DND-41 (cell line): ENCODE data around the gene TRIM33.

Experiments
- ATAC-seq: fragments of 200-7000 bp; cut with Tn5 transposase; 3 replicates; pipeline ENCODE4 v1.9.1; 2021; ENCODE audit warnings: low read depth; ENCODE audit not compliant: insufficient read depth
- DNase-seq: peaks from one replicate; pipeline ENCODE4 v3.0.0-alpha.2; 2020
- H2AFZ ChIP-seq: 2 replicates; pipeline ENCODE4 v1.6.0; 2012; ENCODE audit warnings: low read depth, low read length
- H3K27ac ChIP-seq: 2 replicates; pipeline ENCODE4 v1.5.1; 2012; ENCODE audit warnings: low read length, inconsistent platforms
- H3K27me3 ChIP-seq: fragments of 200-600 bp; sonication (generic); 2 replicates; pipeline ENCODE4 v1.6.0; 2012; ENCODE audit warnings: low read length, mild to moderate bottlenecking, inconsistent platforms; ENCODE audit not compliant: insufficient read depth, poor library complexity
- H3K36me3 ChIP-seq: 2 replicates; pipeline ENCODE4 v1.5.1; 2012; ENCODE audit warnings: low read length, inconsistent platforms; ENCODE audit not compliant: insufficient read depth
- H3K4me1 ChIP-seq: 2 replicates; pipeline ENCODE4 v1.5.1; 2012; ENCODE audit warnings: mild to moderate bottlenecking, low read length; ENCODE audit not compliant: insufficient read depth
- H3K4me2 ChIP-seq: 2 replicates; pipeline ENCODE4 v1.6.0; 2012; ENCODE audit warnings: mild to moderate bottlenecking, moderate library complexity, low read length, inconsistent platforms; ENCODE audit not compliant: insufficient read depth
- H3K4me3 ChIP-seq, 2 experiments: fragments of 200-600 bp in 1 of 2; shearing (Covaris generic) in 1 of 2; 2 replicates each; pipeline ENCODE4 v1.5.1; 2012 to 2016; ENCODE audit warnings: inconsistent platforms in 2 of 2, low read length in 2 of 2, mild to moderate bottlenecking in 2 of 2, low read depth in 1 of 2, moderate library complexity in 1 of 2
- H3K79me2 ChIP-seq: 2 replicates; pipeline ENCODE4 v1.6.0; 2012; ENCODE audit warnings: low read length, inconsistent platforms; ENCODE audit not compliant: insufficient read depth
- H3K9ac ChIP-seq: 2 replicates; pipeline ENCODE4 v1.6.0; 2012; ENCODE audit warnings: low read depth, mild to moderate bottlenecking, inconsistent platforms, low read length, moderate library complexity
- H3K9me3 ChIP-seq: 2 replicates; pipeline ENCODE4 v1.5.1; 2012; ENCODE audit warnings: low read length, moderate library complexity, mild to moderate bottlenecking, inconsistent platforms; ENCODE audit not compliant: insufficient read depth, severe bottlenecking
- H4K20me1 ChIP-seq: 2 replicates; pipeline ENCODE4 v1.6.0; 2012; ENCODE audit warnings: low read length; ENCODE audit not compliant: insufficient read depth
- EZH2 ChIP-seq: IDR thresholded peaks from 3 replicates; pipeline ENCODE4 v1.6.1; 2012; ENCODE audit warnings: borderline replicate concordance, low read depth, mild to moderate bottlenecking, moderate library complexity, low read length, inconsistent platforms; ENCODE audit not compliant: severe bottlenecking
- TF ChIP-seq, protein P1 (sequence below): IDR thresholded peaks from 2 replicates; pipeline ENCODE4 v1.5.1; 2012; ENCODE audit warnings: borderline replicate concordance, low read length, moderate library complexity, mild to moderate bottlenecking; ENCODE audit not compliant: poor library complexity, severe bottlenecking; ENCODE audit errors: extremely low read depth

TRIM33 gene

GRCh38 chr1:114435088-114435715 lies 75.8 kb downstream of the TRIM33 start:
- Histone ChIP-seq H3K4me3 (no peak overlapping the region), H3K9me3 (no peaks in the 10 kb centered on the region), H3K79me2 (peaks cover 49% of the 10 kb centered on the region), H3K27me3 (no peaks in the 10 kb centered on the region), H3K4me1 (no peaks in the 10 kb centered on the region), H3K9ac (no peak overlapping the region), H4K20me1 (peaks cover 3% of the 10 kb centered on the region; the same call in 1 of the 2 replicates), H3K36me3 (peaks cover 55% of the 10 kb centered on the region), H3K27ac (no peak overlapping the region), H2AFZ (no peak overlapping the region), H3K4me2 (no peak overlapping the region)
- no peak for DNase-seq
- no peak for ATAC-seq
- TF ChIP-seq, protein P1, sequence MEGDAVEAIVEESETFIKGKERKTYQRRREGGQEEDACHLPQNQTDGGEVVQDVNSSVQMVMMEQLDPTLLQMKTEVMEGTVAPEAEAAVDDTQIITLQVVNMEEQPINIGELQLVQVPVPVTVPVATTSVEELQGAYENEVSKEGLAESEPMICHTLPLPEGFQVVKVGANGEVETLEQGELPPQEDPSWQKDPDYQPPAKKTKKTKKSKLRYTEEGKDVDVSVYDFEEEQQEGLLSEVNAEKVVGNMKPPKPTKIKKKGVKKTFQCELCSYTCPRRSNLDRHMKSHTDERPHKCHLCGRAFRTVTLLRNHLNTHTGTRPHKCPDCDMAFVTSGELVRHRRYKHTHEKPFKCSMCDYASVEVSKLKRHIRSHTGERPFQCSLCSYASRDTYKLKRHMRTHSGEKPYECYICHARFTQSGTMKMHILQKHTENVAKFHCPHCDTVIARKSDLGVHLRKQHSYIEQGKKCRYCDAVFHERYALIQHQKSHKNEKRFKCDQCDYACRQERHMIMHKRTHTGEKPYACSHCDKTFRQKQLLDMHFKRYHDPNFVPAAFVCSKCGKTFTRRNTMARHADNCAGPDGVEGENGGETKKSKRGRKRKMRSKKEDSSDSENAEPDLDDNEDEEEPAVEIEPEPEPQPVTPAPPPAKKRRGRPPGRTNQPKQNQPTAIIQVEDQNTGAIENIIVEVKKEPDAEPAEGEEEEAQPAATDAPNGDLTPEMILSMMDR: no peak
- TF ChIP-seq EZH2: no peak

GRCh38 chr1:114431026-114431425 lies 80.0 kb downstream of the TRIM33 start:
- H3K4me2 ChIP-seq: no peak overlapping the region
- no peak overlapping the region for H3K9ac ChIP-seq
- no peak for DNase-seq
- H4K20me1 ChIP-seq: no peaks in the 10 kb centered on the region
- H3K27ac ChIP-seq: no peak overlapping the region
- TF ChIP-seq EZH2: no peak
- TF ChIP-seq, protein P1: no peak
- H3K79me2 ChIP-seq: peaks cover 21% of the 10 kb centered on the region
- no peaks in the 10 kb centered on the region for H3K4me1 ChIP-seq
- H3K27me3 ChIP-seq: no peaks in the 10 kb centered on the region
- peaks cover 69% of the 10 kb centered on the region for H3K36me3 ChIP-seq
- no peak overlapping the region for H3K4me3 ChIP-seq
- H3K9me3 ChIP-seq: no peaks in the 10 kb centered on the region
- no peak for ATAC-seq
- H2AFZ ChIP-seq: no peak overlapping the region

DNA sequence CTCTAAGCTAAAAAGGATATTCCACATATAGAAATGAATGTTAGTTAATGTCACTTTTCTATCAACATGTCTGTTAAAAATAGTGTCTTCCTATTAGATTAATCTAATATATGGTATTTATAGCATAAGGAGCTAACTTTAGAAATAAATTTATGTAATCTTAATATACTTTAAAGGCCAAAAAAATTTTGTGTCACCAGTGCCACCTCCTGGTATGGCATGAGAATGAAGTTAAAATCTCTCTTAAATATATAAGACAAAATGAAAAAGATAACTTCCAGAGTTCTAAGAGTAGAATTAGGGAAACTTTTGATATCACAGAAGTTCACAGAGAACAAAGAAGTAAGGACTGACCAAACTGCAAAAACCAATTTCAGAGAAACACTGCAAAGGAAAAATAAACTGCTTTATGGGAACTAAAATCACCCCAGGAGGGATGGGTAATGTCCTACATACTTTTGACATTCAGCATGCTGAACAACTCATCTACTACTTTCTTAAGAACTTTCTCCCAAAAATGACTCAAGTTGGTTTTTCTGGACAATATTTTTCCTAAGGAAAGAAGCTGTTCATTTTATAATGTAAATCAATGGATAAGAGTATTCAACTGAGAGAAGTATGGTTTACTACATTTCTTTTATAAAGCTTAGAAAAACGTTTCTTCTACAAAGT lies 82.8 kb downstream of the TRIM33 start:
- Histone ChIP-seq H2AFZ (no peak overlapping the region), H3K4me2 (no peak overlapping the region), H3K27ac (no peak overlapping the region), H3K9me3 (no peaks in the 10 kb centered on the region), H3K36me3 (peaks cover 78% of the 10 kb centered on the region), H3K9ac (no peak overlapping the region), H3K27me3 (no peaks in the 10 kb centered on the region), H4K20me1 (no peaks in the 10 kb centered on the region), H3K79me2 (peaks cover 4% of the 10 kb centered on the region; the same call in 1 of the 2 replicates), H3K4me1 (no peaks in the 10 kb centered on the region), H3K4me3 (no peak overlapping the region)
- TF ChIP-seq EZH2: no peak
- TF ChIP-seq, protein P1: peak; percentile 48
- DNase-seq: no peak
- ATAC-seq: no peak
